ENCODE results near the gene AIG1.

AIG1 gene

GRCh38 chr6:143372199-143372882, 311.7 kb downstream of the AIG1 start:
- no peak for DNase-seq (ENCODE audit: low read depth)

- DNase-seq (ENCODE audit: low read depth) = no peak
Measured at GRCh38 chr6:143374014-143374413, 313.3 kb downstream of the AIG1 start.

- no peak for DNase-seq (ENCODE audit: low read depth)
Measured at GRCh38 chr6:143375022-143375585, 314.4 kb downstream of the AIG1 start.

- no peak for DNase-seq (ENCODE audit: low read depth)
Measured at GRCh38 chr6:143376375-143376774, 315.7 kb downstream of the AIG1 start.

- no peak for DNase-seq (ENCODE audit: low read depth)
Measured at GRCh38 chr6:143376861-143377260, 316.2 kb downstream of the AIG1 start.

GRCh38 chr6:143385636-143386035, 324.9 kb downstream of the AIG1 start:
- DNase-seq (ENCODE audit: low read depth) = no peak

GRCh38 chr6:143390278-143390677, 329.6 kb downstream of the AIG1 start:
- no peak for DNase-seq (ENCODE audit: low read depth)
